ENCODE measurements around the gene EFCAB11. TPM values are rescaled to one million over a fixed set of nuclear protein-coding genes. Genes with fewer than 3 reads are reported as not detected.

The EFCAB11 gene
- total and polyA plus RNA-seq, 2 of the 8 experiments (the other 6 are each of a cell fraction or from before 2014, with no cell fraction given) = 6.8 to 12.8 TPM

GRCh38 chr14:89803542-89803941 is 151.0 kb downstream of the EFCAB11 start:
- no peak for FAIRE-seq
- Histone ChIP-seq H3K14ac (ENCODE audit: insufficient read length) (no peak overlapping the region), H4K20me1 (replicated peaks in 1 of 2; ENCODE audit: control insufficient read depth in 1 of 2, insufficient read depth in 2 of 2, low read length in 2 of 2) (no peaks in the 10 kb centered on the region), H4K8ac (ENCODE audit: extremely low read depth, insufficient read depth, low read length) (no peak overlapping the region), H2AK5ac (ENCODE audit: low read depth, low read length) (no peak overlapping the region), H3K27ac (ENCODE audit: low read depth, low read length) (no peak overlapping the region), H4K5ac (ENCODE audit: insufficient read length, low read depth, low read length) (no peak overlapping the region), H3K27me3 (replicated peaks in 1 of 4; ENCODE audit: control insufficient read depth in 3 of 4, extremely low read depth in 1 of 4, insufficient read depth in 3 of 4, low read length in 3 of 4) (no peaks in the 10 kb centered on the region), H2BK120ac (replicated peaks; ENCODE audit: low read depth, low read length) (no peak overlapping the region), H2BK5ac (ENCODE audit: low read depth, low read length) (no peak overlapping the region), H2BK15ac (ENCODE audit: low read length) (no peak overlapping the region), H3K4me3 (ENCODE audit: extremely low read depth in 1 of 4, insufficient read depth in 2 of 4, low read depth in 3 of 4, low read length in 4 of 4) (no peak overlapping the region), H3K9me3 (ENCODE audit: insufficient read depth in 2 of 2, low read depth in 1 of 2, low read length in 1 of 2) (no peaks in the 10 kb centered on the region), H3K4me2 (ENCODE audit: insufficient read depth in 1 of 2, low read depth in 2 of 2, low read length in 2 of 2) (no peak overlapping the region), H2BK12ac (ENCODE audit: low read depth, low read length) (no peak overlapping the region), H3K36me3 (ENCODE audit: control insufficient read depth in 2 of 4, insufficient read depth in 4 of 4, low read length in 3 of 4) (no peaks in the 10 kb centered on the region), H3K23me2 (ENCODE audit: low read depth, low read length) (no peaks in the 10 kb centered on the region), H2AFZ (ENCODE audit: low read length) (no peak overlapping the region), H3K4me1 (replicated peaks in 1 of 4; ENCODE audit: control insufficient read depth in 3 of 4, insufficient read depth in 4 of 4, low read length in 3 of 4) (no peaks in the 10 kb centered on the region), H4K91ac (replicated peaks; ENCODE audit: insufficient read length, low read length) (no peak overlapping the region), H3K23ac (ENCODE audit: insufficient read length) (no peak overlapping the region), H2BK20ac (ENCODE audit: low read length) (no peak overlapping the region), H3K4ac (replicated peaks; ENCODE audit: insufficient read length, low read depth, low read length) (no peak overlapping the region), H3K56ac (replicated peaks; ENCODE audit: insufficient read length, low read depth, low read length) (no peak overlapping the region), H3K18ac (ENCODE audit: extremely low read depth, low read length) (no peak overlapping the region), H3K9ac (replicated peaks in 1 of 4; ENCODE audit: extremely low read depth in 1 of 4, low read depth in 3 of 4, low read length in 3 of 4) (no peak overlapping the region), H3K79me2 (ENCODE audit: control insufficient read depth in 1 of 2, insufficient read depth in 2 of 2, low read length in 2 of 2) (no peaks in the 10 kb centered on the region), H3K79me1 (ENCODE audit: low read depth, low read length) (no peaks in the 10 kb centered on the region)
- TF ChIP-seq PHF8 (conservative IDR thresholded peaks at IDR 0.05; ENCODE audit: low read depth, low read length) (no peak), SIRT6 (IDR thresholded peaks at IDR 0.05; ENCODE audit: low read length) (no peak), HDAC6 (IDR thresholded peaks at IDR 0.05; ENCODE audit: low read depth, low read length) (no peak), CREB1 (IDR thresholded peaks at IDR 0.05) (no peak), SP2 (IDR thresholded peaks at IDR 0.05; ENCODE audit: low read length) (no peak), BCL11A (IDR thresholded peaks at IDR 0.05; ENCODE audit: low read depth in 2 of 2, low read length in 2 of 2) (no peak), POU5F1 (IDR thresholded peaks at IDR 0.05; ENCODE audit: low read depth, low read length) (no peak), SP4 (IDR thresholded peaks at IDR 0.05; ENCODE audit: low read length) (no peak), NRF1 (IDR thresholded peaks at IDR 0.05; ENCODE audit: low read depth, low read length) (no peak), SUZ12 (IDR thresholded peaks at IDR 0.05; ENCODE audit: low read length) (no peak), TEAD4 (IDR thresholded peaks at IDR 0.05; ENCODE audit: low read depth, low read length) (no peak), SAP30 (IDR thresholded peaks at IDR 0.05; ENCODE audit: insufficient read depth, insufficient replicate concordance, low read length) (no peak), E2F6 (IDR thresholded peaks at IDR 0.05) (no peak), CBX8 (IDR thresholded peaks at IDR 0.05; ENCODE audit: borderline replicate concordance, low read depth, low read length) (no peak), TBP (IDR thresholded peaks at IDR 0.05; ENCODE audit: low read depth, low read length) (no peak)
- 89% methylated on average over 5 of the region's 5 CpGs; no CpG with 5 or more reads in 1 of the 2 experiments for WGBS, 2 experiments (ENCODE audit: extremely low coverage in 1 of 2, insufficient coverage in 1 of 2, insufficient read length in 1 of 2, insufficient replicate concordance in 2 of 2, low coverage in 1 of 2, low lambda C conversion rate in 2 of 2, missing lambda C conversion rate in 1 of 2)
- DNase-seq (ENCODE audit: low read depth in 1 of 2, low spot score in 2 of 2) = no peak
- ChIA-PET CTCF (ENCODE audit: partially characterized antibody) (no interaction called here), POLR2A (ENCODE audit: partially characterized antibody) (no interaction called here)
